ENCODE data around the gene SPAG9.

The SPAG9 gene

GRCh38 chr17:51120739-51121619 is at the start of gene SPAG9:
TSS of gene SPAG9 (minus strand) at chr17:51120868. CDS start at chr17:51120656, 212 bp downstream.
- FAIRE-seq: peak; percentile 5
- DNase-seq (ENCODE audit: low spot score): peak; percentile 99

DNA sequence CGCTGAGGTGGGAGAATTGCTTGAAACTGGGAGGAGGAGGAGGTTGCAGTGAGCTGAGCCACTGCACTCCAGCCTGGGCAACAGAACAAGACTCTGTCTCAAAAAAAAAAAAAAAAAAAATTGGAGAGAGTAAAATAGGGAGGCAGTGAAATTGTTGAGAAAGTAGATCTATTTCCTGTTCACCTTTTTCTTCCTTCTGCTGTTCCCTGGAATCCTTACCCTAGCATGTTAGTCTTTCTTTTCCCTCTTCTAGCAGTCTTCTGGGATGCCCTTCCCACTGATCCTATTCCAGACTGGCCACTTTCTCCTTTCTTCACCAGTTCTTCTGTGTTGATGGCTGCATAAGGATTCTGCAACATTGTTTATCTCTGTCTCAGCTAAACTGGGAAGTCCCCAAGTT is 48.7 kb upstream of the SPAG9 start:
- DNase-seq (ENCODE audit: low spot score): no peak
- FAIRE-seq: no peak

GRCh38 chr17:51166987-51167931 is 46.6 kb upstream of the SPAG9 start:
- FAIRE-seq (no peak), DNase-seq (ENCODE audit: low spot score) (peak; percentile 91)

GRCh38 chr17:51166198-51166986 is 45.7 kb upstream of the SPAG9 start, which contains the start of gene NME2:
TSS of gene NME2 (plus strand) at chr17:51166411. CDS start at chr17:51166831, 420 bp downstream.
- peak; percentile 82 for FAIRE-seq

DNA sequence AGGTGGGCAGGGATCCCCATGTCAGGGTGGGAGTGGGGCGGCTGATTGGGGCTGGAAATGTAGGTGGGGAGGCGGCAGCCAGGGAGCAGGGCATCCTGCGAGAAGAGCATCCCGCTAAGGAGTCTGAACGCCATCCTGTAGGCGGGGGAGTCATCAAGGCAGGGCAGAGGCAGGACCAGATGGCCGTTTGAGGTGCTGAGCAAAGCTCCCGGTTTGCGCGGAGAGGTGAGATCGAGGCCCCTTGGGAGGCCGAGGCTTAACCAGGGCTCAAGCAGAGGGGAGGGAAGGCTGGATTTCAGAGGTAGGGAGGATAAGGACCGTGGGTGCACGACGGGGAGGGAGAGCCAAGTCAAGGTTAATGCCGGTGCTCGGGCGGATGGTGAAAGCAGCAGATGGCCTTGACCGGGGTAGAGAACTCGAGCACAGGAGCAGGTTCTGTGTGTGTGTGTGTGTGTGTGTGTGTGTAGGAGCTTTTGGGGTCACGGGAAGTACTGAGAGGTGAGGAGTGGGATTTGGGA is 45.1 kb upstream of the SPAG9 start:
- DNase-seq (ENCODE audit: low spot score) (no peak), FAIRE-seq (no peak)

More at GRCh38 chr17:51166198-51166986, 45.7 kb upstream of the SPAG9 start, which contains the start of gene NME2:
- DNase-seq (ENCODE audit: low spot score): peak; percentile 97

- no peak for FAIRE-seq
- no peak for DNase-seq (ENCODE audit: low spot score)
These were observed 44.4 kb upstream of the SPAG9 start for GRCh38 chr17:51164911-51165679.

GRCh38 chr17:51161541-51161940 is 40.9 kb upstream of the SPAG9 start:
- DNase-seq (ENCODE audit: low spot score) (no peak), FAIRE-seq (no peak)

DNA sequence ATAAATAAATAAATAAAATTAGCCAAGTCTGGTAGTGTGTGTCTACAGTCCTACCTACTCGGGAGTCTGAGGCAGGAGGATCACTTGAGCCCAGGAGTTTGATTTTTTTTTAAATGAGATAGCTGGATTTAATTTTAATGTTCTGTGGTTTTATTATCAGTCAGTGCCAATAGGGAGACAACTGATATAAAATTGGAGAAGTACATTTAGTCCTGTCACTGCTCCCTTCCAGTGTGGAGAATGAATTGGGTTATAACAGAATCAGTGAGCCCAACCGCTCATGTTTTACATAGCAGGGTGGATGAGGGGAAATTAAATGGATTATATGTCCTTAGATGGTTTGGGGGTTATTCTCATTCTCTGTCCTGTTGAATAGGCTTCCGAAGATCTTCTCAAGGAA is 38.9 kb upstream of the SPAG9 start:
- DNase-seq (ENCODE audit: low spot score) (no peak), FAIRE-seq (no peak)

GRCh38 chr17:51155416-51155815 is 34.7 kb upstream of the SPAG9 start:
- DNase-seq (ENCODE audit: low spot score) (no peak), FAIRE-seq (no peak)

- DNase-seq (ENCODE audit: low spot score) (no peak), FAIRE-seq (no peak)
These were observed 33.5 kb upstream of the SPAG9 start for GRCh38 chr17:51154176-51154575.

GRCh38 chr17:51153210-51154072 is 32.8 kb upstream of the SPAG9 start, which contains the start of gene NME1:
TSS of gene NME1 (plus strand) at chr17:51153559. CDS start at chr17:51155655, 2,096 bp downstream.
- DNase-seq (ENCODE audit: low spot score) (peak; percentile 97), FAIRE-seq (peak; percentile 20)

GRCh38 chr17:51152766-51153209 is 32.1 kb upstream of the SPAG9 start:
- peak; percentile 21 for DNase-seq (ENCODE audit: low spot score)

GRCh38 chr17:51150932-51151331 is 30.3 kb upstream of the SPAG9 start:
- DNase-seq (ENCODE audit: low spot score) (no peak), FAIRE-seq (no peak)

More at GRCh38 chr17:51152766-51153209, 32.1 kb upstream of the SPAG9 start:
- FAIRE-seq: no peak

DNA sequence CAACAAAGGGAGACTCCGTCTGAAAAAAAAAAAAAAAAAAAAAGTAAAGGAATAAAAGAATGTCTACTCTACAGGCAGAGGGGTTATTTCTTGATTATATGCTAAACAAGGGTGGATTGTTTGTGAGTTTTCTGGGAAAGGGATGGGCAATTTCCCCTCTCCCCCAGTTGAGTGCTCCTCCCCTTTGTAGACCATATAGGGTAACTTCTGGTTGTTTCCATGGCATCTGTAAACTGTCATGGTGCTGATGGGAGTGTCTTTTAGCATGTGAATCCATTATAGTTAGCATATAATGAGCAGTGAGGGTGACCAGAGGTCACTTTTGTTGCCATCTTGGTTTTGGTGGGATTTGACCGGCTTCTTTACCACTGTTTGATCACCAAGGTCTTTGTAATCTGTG is 28.5 kb upstream of the SPAG9 start:
- DNase-seq (ENCODE audit: low spot score): no peak
- no peak for FAIRE-seq

GRCh38 chr17:51147650-51148049 is 27.0 kb upstream of the SPAG9 start:
- FAIRE-seq (no peak), DNase-seq (ENCODE audit: low spot score) (no peak)

- DNase-seq (ENCODE audit: low spot score) (no peak), FAIRE-seq (no peak)
These were observed 23.8 kb upstream of the SPAG9 start for GRCh38 chr17:51144266-51145022.

- FAIRE-seq (no peak), DNase-seq (ENCODE audit: low spot score) (no peak)
These were observed 21.9 kb upstream of the SPAG9 start for GRCh38 chr17:51142597-51142996.

DNA sequence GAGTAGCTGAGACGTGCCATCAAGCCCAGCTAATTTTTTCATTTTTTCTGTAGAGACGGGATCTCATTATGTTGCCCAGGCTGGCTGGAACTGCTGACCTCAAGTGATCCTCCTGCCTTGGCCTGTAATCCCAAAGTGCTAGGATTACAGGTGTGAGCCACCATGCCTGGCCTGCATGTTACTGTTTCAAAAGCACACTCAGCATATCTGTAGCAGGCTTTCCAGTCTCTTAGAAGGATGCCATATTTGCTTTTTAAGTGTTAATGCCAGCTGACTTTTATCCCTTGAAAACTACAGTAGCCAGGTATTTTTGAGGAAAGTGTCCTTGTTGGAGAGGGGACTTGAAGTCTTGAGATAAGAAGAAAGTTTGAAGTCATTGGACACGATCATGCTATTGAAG is 15.3 kb upstream of the SPAG9 start:
- FAIRE-seq: no peak
- DNase-seq (ENCODE audit: low spot score): no peak

Measured in urothelium cell line (cell line).